Measurements from ENCODE around the gene RRAS. TPM values are rescaled to one million over a fixed set of nuclear protein-coding genes. Genes with fewer than 3 reads are reported as not detected.
A peak's percentile ranks its signal among the peaks of the same experiment; 100 is the strongest.
"Not testable (repeated sequence)": the region's sequence is repeated elsewhere in the genome, so short reads cannot be mapped to it uniquely, and the experiment has no call there.

The RRAS gene
- total RNA-seq, 2 donors from 2014 or later = 85.6 to 95.0 TPM

GRCh38 chr19:49639401-49640112, 386 bp downstream of the RRAS start:
- intact Hi-C loops (cut with DNase I) = loop anchor here in 1 of 2 donors (2.0 kb wide), 1 partner anchor 49 kb away; the partner anchor contains the start of gene PRR12
- ATAC-seq (no peak), DNase-seq (no peak)

- ATAC-seq = peak; percentile 3 to 19
- DNase-seq = peak; percentile 92
- intact Hi-C loops (cut with DNase I) = loop anchor here in 1 of 2 donors (2.0 kb wide), 1 partner anchor 47 kb away; the partner anchor contains the start of gene PRR12
Observed at GRCh38 chr19:49637821-49638738, 1.9 kb downstream of the RRAS start.

DNA sequence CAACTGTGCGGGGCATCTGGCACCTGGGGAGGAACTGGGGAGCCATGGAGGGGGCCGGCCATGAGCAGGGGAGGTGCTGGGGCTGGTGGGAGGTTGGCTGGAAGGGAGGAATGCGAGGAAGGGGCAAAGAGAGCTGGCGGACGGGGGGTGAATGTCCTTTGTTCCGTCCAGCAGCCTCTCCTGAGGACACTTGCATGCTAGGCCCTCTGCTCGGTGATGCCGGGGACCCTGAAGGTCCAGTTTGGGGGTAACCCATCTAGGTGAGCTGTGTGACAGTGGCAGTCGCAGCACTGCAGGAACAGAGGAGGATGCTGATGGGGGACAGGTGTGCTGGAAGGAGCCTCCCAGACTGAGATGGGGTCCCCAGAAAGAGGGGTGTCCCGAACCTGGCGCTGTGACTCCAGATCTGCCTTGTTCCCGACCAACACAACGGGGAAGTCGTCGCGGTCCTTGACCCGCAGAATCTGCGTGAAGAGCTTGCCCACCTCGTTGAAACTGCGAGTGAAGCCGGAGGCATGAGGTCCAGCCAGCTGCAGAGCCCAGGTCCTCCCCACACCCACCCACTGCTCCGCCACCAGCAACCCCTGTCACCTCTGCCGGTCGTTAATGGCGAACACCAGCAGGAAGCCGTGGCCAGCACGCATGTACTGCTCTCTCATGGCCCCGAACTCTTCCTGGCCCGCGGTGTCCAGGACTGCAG, 3.6 kb downstream of the RRAS start:
- intact Hi-C loops (cut with DNase I) = no loop called here
- ATAC-seq (no peak), DNase-seq (no peak)

DNA sequence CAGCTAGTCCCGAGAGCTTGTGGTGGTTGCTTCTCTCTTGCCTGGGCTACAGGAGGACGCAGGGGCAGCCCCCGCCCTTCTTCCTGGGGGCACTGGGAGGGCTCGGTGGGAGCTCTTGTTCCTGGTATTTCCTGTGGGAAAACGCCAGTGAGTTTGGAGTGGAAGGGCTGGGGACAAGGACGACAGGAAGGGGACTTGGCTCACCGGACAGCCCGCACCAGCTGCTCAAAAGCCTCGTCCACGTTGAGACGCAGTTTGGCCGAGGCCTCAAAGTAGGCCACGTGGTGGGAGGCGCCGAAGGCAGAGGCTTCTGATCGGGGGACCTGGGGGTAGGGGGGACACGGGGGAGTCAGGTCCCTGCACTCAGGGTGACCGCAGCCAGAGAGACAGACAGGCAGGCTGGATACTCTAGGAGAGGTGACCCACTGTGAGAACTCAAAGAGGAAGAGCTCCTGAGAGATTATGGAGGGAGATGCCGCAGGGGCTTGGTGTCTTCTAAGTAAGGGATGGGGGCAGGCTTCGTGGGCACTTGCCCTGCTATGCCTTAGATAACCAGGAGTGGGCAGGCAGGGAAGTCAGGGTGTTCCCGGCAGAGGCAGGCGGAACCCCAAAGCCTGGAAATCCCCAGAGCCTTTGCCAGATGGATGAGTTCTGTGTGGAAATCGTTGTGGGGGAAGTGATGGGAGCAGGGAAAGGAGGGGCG, 4.3 kb downstream of the RRAS start:
- ATAC-seq (no peak), DNase-seq (no peak)
- intact Hi-C loops (cut with DNase I) = no loop called here

- intact Hi-C loops (cut with DNase I); ATAC-seq; DNase-seq: not testable (repeated sequence)
Observed at GRCh38 chr19:49633273-49633672, 6.7 kb downstream of the RRAS start.

DNA sequence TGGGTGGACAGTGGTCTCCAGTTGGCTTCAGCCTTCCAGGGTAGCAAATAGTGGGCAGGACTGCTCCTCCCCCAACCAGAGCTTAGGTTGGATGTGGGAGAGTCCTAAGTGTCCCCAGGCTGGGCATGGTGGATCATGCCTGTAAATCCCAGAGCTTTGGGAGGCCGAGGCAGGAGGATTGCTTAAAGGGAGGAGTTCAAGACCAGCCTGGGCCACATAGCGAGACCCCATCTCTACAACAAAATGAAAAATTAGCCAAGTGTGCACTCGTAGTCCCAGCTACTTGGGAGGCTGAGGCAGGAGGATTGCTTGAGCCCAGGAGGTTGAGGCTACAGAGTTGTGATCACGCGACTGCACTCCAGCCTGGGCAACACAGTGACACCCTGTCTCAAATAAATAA, 7.4 kb downstream of the RRAS start:
- ATAC-seq = no peak
- intact Hi-C loops (cut with DNase I) = no loop called here

GRCh38 chr19:49631610-49632192, 8.2 kb downstream of the RRAS start:
- ATAC-seq (no peak), DNase-seq (no peak)
- intact Hi-C loops (cut with DNase I) = no loop called here

More for the DNA sequence above, 7.4 kb downstream of the RRAS start:
- DNase-seq = no peak

DNA sequence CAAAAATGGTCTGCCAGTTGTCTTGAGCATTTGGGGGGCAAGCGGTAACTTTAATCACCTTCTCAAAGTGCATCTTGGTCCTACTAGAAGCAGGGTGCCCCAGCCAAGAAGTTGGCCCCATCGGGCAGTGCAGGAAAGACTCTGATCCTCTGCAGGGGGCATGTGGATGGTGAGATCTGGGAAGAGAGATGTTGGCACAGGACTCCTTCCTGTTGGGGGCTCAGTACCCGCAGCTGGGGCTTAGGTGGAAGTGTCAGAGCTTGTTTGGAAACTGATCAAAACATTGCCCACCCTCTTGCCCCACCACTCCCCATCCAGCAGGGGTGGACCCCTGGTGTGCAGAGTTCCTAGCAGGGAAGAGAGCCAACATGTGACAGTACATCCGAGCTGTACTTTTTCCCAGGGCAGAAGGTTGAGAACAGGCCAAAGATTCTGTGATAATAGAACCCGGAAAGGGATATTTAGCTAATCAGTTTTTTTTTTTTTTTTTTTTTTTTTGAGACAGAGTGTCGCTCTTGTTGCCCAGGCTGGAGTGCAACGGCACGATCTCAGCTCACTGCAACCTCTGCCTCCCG, 8.8 kb downstream of the RRAS start:
- no peak for DNase-seq
- ATAC-seq = peak; percentile 18 to 22
- intact Hi-C loops (cut with DNase I) = no loop called here

GRCh38 chr19:49629659-49630058, 10.3 kb downstream of the RRAS start:
- no peak for DNase-seq
- ATAC-seq = no peak
- intact Hi-C loops (cut with DNase I) = no loop called here

GRCh38 chr19:49626226-49626625, 13.7 kb downstream of the RRAS start:
- no peak for DNase-seq
- intact Hi-C loops (cut with DNase I) = no loop called here
- ATAC-seq = no peak

DNA sequence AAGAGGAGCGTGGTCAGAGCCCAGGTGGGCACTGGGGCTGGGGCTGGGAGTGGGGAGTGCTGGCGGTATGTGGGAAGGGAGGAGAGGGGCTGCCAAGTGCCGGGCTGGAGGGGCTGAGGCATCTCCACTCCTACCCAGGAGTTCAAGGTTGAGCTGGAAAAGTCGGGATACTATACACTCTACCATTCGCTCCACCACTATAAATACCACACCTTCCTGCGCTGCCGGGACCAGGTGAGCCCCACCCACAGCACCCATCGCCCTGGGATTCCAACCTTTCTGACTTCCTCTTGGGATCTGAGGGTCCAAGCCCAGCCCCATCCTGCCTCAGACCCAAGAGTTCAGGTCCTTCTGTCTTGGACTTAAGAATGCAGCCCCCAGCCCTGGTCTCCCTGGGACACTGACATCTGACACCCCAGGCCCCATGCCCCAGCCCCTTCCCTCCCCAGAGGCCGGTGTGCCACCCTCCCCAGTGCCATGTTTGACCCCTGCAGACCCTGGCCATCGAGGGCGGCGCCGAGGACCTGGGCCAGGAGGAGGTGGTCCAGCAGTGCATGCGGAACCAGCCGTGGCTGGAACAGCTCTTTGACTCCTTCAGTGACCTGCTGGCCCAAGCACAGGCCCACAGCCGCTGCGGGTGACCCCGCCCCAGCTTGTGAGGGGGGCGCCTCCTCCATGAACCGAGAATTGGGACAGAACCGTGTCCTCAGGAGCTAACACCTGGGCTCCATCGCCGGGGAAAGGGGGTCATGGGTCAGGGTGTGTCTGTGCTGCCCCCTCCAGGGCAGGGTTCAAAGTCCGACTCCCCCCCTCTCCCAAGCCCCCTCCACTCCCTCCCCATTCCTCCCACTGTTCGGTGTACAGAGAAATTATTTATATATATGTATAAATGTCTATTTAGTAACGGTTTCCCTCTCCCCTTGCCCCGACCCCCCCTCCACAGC, 14.7 kb downstream of the RRAS start:
- ATAC-seq = peak in 1 of 2 donors; percentile 8
- intact Hi-C loops (cut with DNase I) = no loop called here
- DNase-seq = no peak

DNA sequence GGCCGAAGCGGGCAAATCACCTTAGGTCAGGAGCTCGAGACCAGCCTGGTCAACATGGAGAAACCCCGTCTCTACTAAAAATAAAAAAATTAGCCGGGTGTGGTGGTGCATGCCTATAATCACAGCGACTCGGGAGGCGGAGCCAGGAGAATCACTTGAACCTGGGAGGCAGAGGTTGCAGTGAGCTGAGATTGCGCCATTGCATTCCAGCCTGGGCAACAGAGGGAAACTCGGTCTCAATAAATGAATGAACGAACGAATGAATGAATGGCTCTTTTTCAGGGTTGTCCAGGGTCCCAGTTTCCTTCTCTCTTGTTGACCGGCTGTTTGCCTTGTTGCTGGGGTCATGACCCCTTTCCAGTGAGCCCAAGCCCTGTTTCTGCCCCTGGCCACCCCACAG, 22.1 kb downstream of the RRAS start:
- ATAC-seq; DNase-seq; intact Hi-C loops (cut with DNase I): not testable (repeated sequence)

DNA sequence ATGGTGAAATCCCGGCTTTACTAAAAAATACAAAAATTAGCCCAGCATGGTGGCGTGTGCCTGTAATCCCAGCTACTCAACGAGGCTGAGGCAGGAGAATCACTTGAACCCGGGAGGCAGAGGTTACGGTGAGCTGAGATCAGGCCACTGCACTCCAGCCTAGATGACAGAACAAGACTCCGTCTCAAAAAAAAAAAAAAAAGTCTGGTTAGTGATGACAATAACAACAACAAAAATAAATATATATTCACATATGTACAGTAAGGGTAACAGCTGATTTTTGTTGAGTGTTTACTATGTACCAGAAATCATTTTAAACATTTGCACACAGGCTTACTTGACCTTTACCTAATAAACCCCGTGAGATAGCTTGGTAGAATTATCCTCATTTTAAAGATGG, 23.0 kb downstream of the RRAS start:
- intact Hi-C loops (cut with DNase I) = no loop called here
- no peak for ATAC-seq

GRCh38 chr19:49616532-49616931, 23.4 kb downstream of the RRAS start:
- DNase-seq = no peak
- intact Hi-C loops (cut with DNase I) = no loop called here
- ATAC-seq = no peak

More for the DNA sequence above, 23.0 kb downstream of the RRAS start:
- DNase-seq = no peak

- DNase-seq (no peak), ATAC-seq (no peak)
- intact Hi-C loops (cut with DNase I) = no loop called here
Observed at GRCh38 chr19:49615861-49616260, 24.1 kb downstream of the RRAS start.

GRCh38 chr19:49614096-49614833, 25.7 kb downstream of the RRAS start:
- no peak for ATAC-seq
- intact Hi-C loops (cut with DNase I) = no loop called here
- DNase-seq = no peak

Measured in left cardiac atrium (tissue), 4 donors.